H1 (cell line): ENCODE data around the gene PRRG4.

Experiments used
- CEBPB ChIP-seq: IDR thresholded peaks from 2 replicates; pipeline ENCODE4 v1.6.1; 2012; ENCODE audit warnings: low read depth, low read length
- CTCF ChIP-seq, 3 experiments: IDR thresholded peaks; 1 replicate in 2 of 3; 2 replicates in 1 of 3; pipeline versions ENCODE4 v1.5.1 to v1.6.1; 2011; ENCODE audit warnings: low read length in 3 of 3, mild to moderate bottlenecking in 3 of 3, inconsistent platforms in 2 of 3, low read depth in 1 of 3, moderate library complexity in 1 of 3; ENCODE audit not compliant: insufficient read depth in 1 of 3; ENCODE audit errors: control extremely low read depth in 1 of 3
- EGR1 ChIP-seq: IDR thresholded peaks from 2 replicates; pipeline ENCODE4 v1.6.1; 2011; ENCODE audit warnings: low read depth, low read length, borderline replicate concordance
- KDM1A ChIP-seq: fragments of 200-600, 300-600 bp; sonication (generic); IDR thresholded peaks from 2 replicates; pipeline ENCODE4 v1.7.1; 2016; ENCODE audit warnings: mild to moderate bottlenecking, low read length, borderline replicate concordance
- MAX ChIP-seq: IDR thresholded peaks from 2 replicates; pipeline ENCODE4 v1.6.1; 2012; ENCODE audit warnings: inconsistent platforms
- POLR2A ChIP-seq, 2 experiments: IDR thresholded peaks; 1 replicate in 1 of 2; 2 replicates in 1 of 2; pipeline ENCODE4 v1.6.1; 2011; ENCODE audit warnings: low read depth in 2 of 2, low read length in 2 of 2, mild to moderate bottlenecking in 2 of 2; ENCODE audit errors: control extremely low read depth in 1 of 2
- POLR2AphosphoS5 ChIP-seq: IDR thresholded peaks from 2 replicates; pipeline ENCODE4 v1.6.1; 2011; ENCODE audit warnings: low read depth, low read length

- TF ChIP-seq CTCF (IDR thresholded peaks at IDR 0.05; ENCODE audit: control extremely low read depth in 1 of 3, insufficient read depth in 1 of 3, low read depth in 1 of 3, low read length in 3 of 3) (no peak), EGR1 (no peak), KDM1A (no peak), POLR2AphosphoS5 (no peak), MAX (no peak), POLR2A (IDR thresholded peaks at IDR 0.05; ENCODE audit: control extremely low read depth in 1 of 2, low read depth in 2 of 2, low read length in 2 of 2) (no peak), CEBPB (no peak)
These were observed 55.8 kb downstream of the PRRG4 start for GRCh38 chr11:32885556-32885955.
